ENCODE data around the gene AP1G2.
A peak's percentile ranks its signal among the peaks of the same experiment; 100 is the strongest.

AP1G2 gene

GRCh38 chr14:23571701-23572523 lies 4.3 kb upstream of the AP1G2 start:
- DNase-seq (ENCODE audit: low spot score): no peak

- DNase-seq (ENCODE audit: low spot score): no peak
Measured at GRCh38 chr14:23570806-23571483, 3.4 kb upstream of the AP1G2 start.

GRCh38 chr14:23569443-23570151 lies 2.0 kb upstream of the AP1G2 start:
- DNase-seq (ENCODE audit: low spot score): no peak

GRCh38 chr14:23568600-23569331 lies 1.2 kb upstream of the AP1G2 start:
- DNase-seq (ENCODE audit: low spot score): no peak

- DNase-seq (ENCODE audit: low spot score): no peak
Measured at GRCh38 chr14:23568021-23568599, 519 bp upstream of the AP1G2 start.

GRCh38 chr14:23566778-23567185 lies 809 bp downstream of the AP1G2 start:
- DNase-seq (ENCODE audit: low spot score): no peak

GRCh38 chr14:23566112-23566777 lies 1.3 kb downstream of the AP1G2 start:
- no peak for DNase-seq (ENCODE audit: low spot score)

GRCh38 chr14:23565626-23566025 lies 2.0 kb downstream of the AP1G2 start:
- DNase-seq (ENCODE audit: low spot score): no peak

- DNase-seq (ENCODE audit: low spot score): no peak
Measured at GRCh38 chr14:23564876-23565275, 2.7 kb downstream of the AP1G2 start.

- no peak for DNase-seq (ENCODE audit: low spot score)
Measured at GRCh38 chr14:23564181-23564812, 3.3 kb downstream of the AP1G2 start.

- no peak for DNase-seq (ENCODE audit: low spot score)
Measured at GRCh38 chr14:23563473-23564180, 4.0 kb downstream of the AP1G2 start.

- peak; percentile 55 for DNase-seq (ENCODE audit: low spot score)
Measured at GRCh38 chr14:23562822-23563472, 4.6 kb downstream of the AP1G2 start.

- no peak for DNase-seq (ENCODE audit: low spot score)
Measured at GRCh38 chr14:23561873-23562821, 5.4 kb downstream of the AP1G2 start.

- no peak for DNase-seq (ENCODE audit: low spot score)
Measured at GRCh38 chr14:23561259-23561658, 6.3 kb downstream of the AP1G2 start.

GRCh38 chr14:23559926-23560520 lies 7.6 kb downstream of the AP1G2 start:
- no peak for DNase-seq (ENCODE audit: low spot score)

- peak; percentile 68 for DNase-seq (ENCODE audit: low spot score)
Measured at GRCh38 chr14:23559010-23559925, 8.3 kb downstream of the AP1G2 start.
